ENCODE results near the gene UBAP2.

Gene UBAP2
- 49.0 to 51.2 reads per million in 2 donors for total RNA-seq

GRCh38 chr9:34048727-34049629 lies at the start of gene UBAP2:
Gene UBAP2 (minus strand): TSS chr9:34048887. CDS start chr9:34017148, 31,739 bp downstream.
- peak; percentile 93 for DNase-seq

- no peak for DNase-seq
These were observed 49.6 kb upstream of the UBAP2 start for GRCh38 chr9:34098307-34098706.

- no peak for DNase-seq
These were observed 49.2 kb upstream of the UBAP2 start for GRCh38 chr9:34097865-34098264.

GRCh38 chr9:34096751-34097150 lies 48.1 kb upstream of the UBAP2 start:
- DNase-seq, result no peak

GRCh38 chr9:34093578-34093977 lies 44.9 kb upstream of the UBAP2 start:
- DNase-seq, result no peak

GRCh38 chr9:34089311-34089710 lies 40.6 kb upstream of the UBAP2 start:
- DNase-seq, result no peak

GRCh38 chr9:34087370-34087769 lies 38.7 kb upstream of the UBAP2 start:
- DNase-seq, result no peak

- DNase-seq, result no peak
These were observed 38.2 kb upstream of the UBAP2 start for GRCh38 chr9:34086864-34087263.

- DNase-seq, result no peak
These were observed 37.2 kb upstream of the UBAP2 start for GRCh38 chr9:34085581-34086500.

- no peak for DNase-seq
These were observed 35.9 kb upstream of the UBAP2 start for GRCh38 chr9:34084562-34084961.

GRCh38 chr9:34079181-34079580 lies 30.5 kb upstream of the UBAP2 start:
- no peak for DNase-seq

GRCh38 chr9:34072868-34073590 lies 24.3 kb upstream of the UBAP2 start:
- DNase-seq, result no peak

GRCh38 chr9:34072410-34072809 lies 23.7 kb upstream of the UBAP2 start:
- DNase-seq, result no peak

GRCh38 chr9:34070606-34071324 lies 22.1 kb upstream of the UBAP2 start:
- DNase-seq, result no peak

- DNase-seq, result no peak
These were observed 21.1 kb upstream of the UBAP2 start for GRCh38 chr9:34069831-34070230.

- DNase-seq, result no peak
These were observed 16.9 kb upstream of the UBAP2 start for GRCh38 chr9:34065541-34065940.

GRCh38 chr9:34059954-34060353 lies 11.3 kb upstream of the UBAP2 start:
- no peak for DNase-seq

GRCh38 chr9:34059281-34059680 lies 10.6 kb upstream of the UBAP2 start:
- DNase-seq, result no peak

- no peak for DNase-seq
These were observed 1.1 kb upstream of the UBAP2 start for GRCh38 chr9:34049630-34050384.

GRCh38 chr9:34047864-34048726 lies 592 bp downstream of the UBAP2 start:
- DNase-seq, result no peak

Data from activated gamma-delta T cell (primary cell).